ENCODE results near the gene C1QTNF6. TPM values are rescaled to one million over a fixed set of nuclear protein-coding genes. Genes with fewer than 3 reads are reported as not detected.

C1QTNF6 gene
- total and polyA plus RNA-seq, 10 of the 15 experiments (the other 5 are each of a cell fraction or from before 2014, with no cell fraction given) = 0.16 to 4.1 (median 1.3) TPM

GRCh38 chr22:37153901-37154300 is 34.1 kb downstream of the C1QTNF6 start:
- H3K27ac ChIP-seq (ENCODE audit: control insufficient read depth, insufficient read depth) = no peak overlapping the region
- no peak overlapping the region for H3K4me3 ChIP-seq
- no TSS peak for BruUV-seq (replicated peaks)
- ChIA-PET RAD21 (ENCODE audit: unreplicated experiment) (interaction anchor here (7.9 kb wide), 1 partner anchor 9 kb away, joined by 158 read pairs; no protein-coding TSS in a partner anchor), SMC1A (ENCODE audit: uncharacterized antibody, unreplicated experiment) (interaction anchor here (12.5 kb wide), 1 partner anchor 10 kb away, joined by 203 read pairs; no protein-coding TSS in a partner anchor), CTCF (interaction anchor here (0.7 kb wide), 1 partner anchor 12 kb away, joined by 3 read pairs; no protein-coding TSS in a partner anchor), POLR2A (interaction anchor here (1.2 kb wide), 1 partner anchor 8 kb away, joined by 3 read pairs; no protein-coding TSS in a partner anchor)
- H3K79me2 ChIP-seq (ENCODE audit: control insufficient read depth, insufficient read depth, low read length) = peaks cover 14% of the 10 kb centered on the region
- H3K9me3 ChIP-seq (replicated peaks; ENCODE audit: control insufficient read depth, insufficient read depth, low read length) = peaks cover 2% of the 10 kb centered on the region; the same call in 2 of the 3 replicates
- H3K36me3 ChIP-seq (ENCODE audit: control insufficient read depth in 2 of 2, insufficient read depth in 2 of 2, low read length in 1 of 2) = no peaks in the 10 kb centered on the region
- FAIRE-seq (no peak), ATAC-seq (no peak), DNase-seq (ENCODE audit: low read depth, low spot score) (no peak)
- peaks cover 48% of the 10 kb centered on the region for H3K4me1 ChIP-seq (ENCODE audit: control insufficient read depth, insufficient read depth, low read length)
- H4K20me1 ChIP-seq (ENCODE audit: control insufficient read depth, insufficient read depth) = no peaks in the 10 kb centered on the region
- H3K4me2 ChIP-seq (ENCODE audit: control insufficient read depth, insufficient read depth) = no peak overlapping the region
- H3K9ac ChIP-seq (ENCODE audit: control insufficient read depth, insufficient read depth, low read length) = no peak overlapping the region
- WGBS (ENCODE audit: insufficient coverage, insufficient replicate concordance, low lambda C conversion rate, missing lambda C conversion rate) = 97% methylated on average over 6 of the region's 6 CpGs
- in situ Hi-C loops (cut with MboI) (no loop called here), intact Hi-C loops (cut with micrococcal nuclease; ENCODE audit: unreplicated experiment) (no loop called here)
- TF ChIP-seq CBX3 (IDR thresholded peaks at IDR 0.05; ENCODE audit: borderline replicate concordance, low read depth) (no peak), IKZF2 (IDR thresholded peaks at IDR 0.05) (no peak), SRF (IDR thresholded peaks at IDR 0.05; ENCODE audit: low read depth in 2 of 2, low read length in 2 of 2) (no peak), HDGF (IDR thresholded peaks at IDR 0.05) (no peak), NR2F1 (conservative IDR thresholded peaks at IDR 0.05) (no peak), ZNF622 (IDR thresholded peaks at IDR 0.05) (no peak), ASH2L (IDR thresholded peaks at IDR 0.05; ENCODE audit: borderline replicate concordance, low read depth) (no peak), MYC (IDR thresholded peaks at IDR 0.05; ENCODE audit: insufficient read depth, insufficient read length, insufficient replicate concordance, low read length, severe bottlenecking) (no peak), CHD1 (IDR thresholded peaks at IDR 0.05; ENCODE audit: low read depth, low read length) (no peak), CHD2 (IDR thresholded peaks at IDR 0.05; ENCODE audit: borderline replicate concordance, low read depth, low read length) (no peak), IRF3 (IDR thresholded peaks at IDR 0.05) (no peak), RFX5 (IDR thresholded peaks at IDR 0.05; ENCODE audit: low read depth, low read length) (no peak), YY1 (IDR thresholded peaks at IDR 0.05; ENCODE audit: low read depth, low read length) (no peak), FOS (IDR thresholded peaks at IDR 0.05; ENCODE audit: borderline replicate concordance, extremely low read depth, insufficient read length) (no peak), RAD51 (IDR thresholded peaks at IDR 0.05) (no peak), RB1 (IDR thresholded peaks at IDR 0.05; ENCODE audit: borderline replicate concordance) (no peak)
- TF ChIP-seq, protein P1, sequence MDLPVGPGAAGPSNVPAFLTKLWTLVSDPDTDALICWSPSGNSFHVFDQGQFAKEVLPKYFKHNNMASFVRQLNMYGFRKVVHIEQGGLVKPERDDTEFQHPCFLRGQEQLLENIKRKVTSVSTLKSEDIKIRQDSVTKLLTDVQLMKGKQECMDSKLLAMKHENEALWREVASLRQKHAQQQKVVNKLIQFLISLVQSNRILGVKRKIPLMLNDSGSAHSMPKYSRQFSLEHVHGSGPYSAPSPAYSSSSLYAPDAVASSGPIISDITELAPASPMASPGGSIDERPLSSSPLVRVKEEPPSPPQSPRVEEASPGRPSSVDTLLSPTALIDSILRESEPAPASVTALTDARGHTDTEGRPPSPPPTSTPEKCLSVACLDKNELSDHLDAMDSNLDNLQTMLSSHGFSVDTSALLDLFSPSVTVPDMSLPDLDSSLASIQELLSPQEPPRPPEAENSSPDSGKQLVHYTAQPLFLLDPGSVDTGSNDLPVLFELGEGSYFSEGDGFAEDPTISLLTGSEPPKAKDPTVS (IDR thresholded peaks at IDR 0.05; ENCODE audit: low read depth, low read length) = no peak
- H2AFZ ChIP-seq (ENCODE audit: control insufficient read depth, low read depth, low read length) = no peak overlapping the region
- no peaks in the 10 kb centered on the region for H3K27me3 ChIP-seq (replicated peaks in 1 of 2; ENCODE audit: control insufficient read depth in 2 of 2, insufficient read depth in 2 of 2, low read length in 1 of 2)

Measured in GM12878 (cell line).